Immature natural killer cell (primary cell): ENCODE results near the gene RYR1. TPM values are rescaled to one million over a fixed set of nuclear protein-coding genes. Genes with fewer than 3 reads are reported as not detected.
A peak's percentile ranks its signal among the peaks of the same experiment; 100 is the strongest.
"Not testable (repeated sequence)": the region's sequence is repeated elsewhere in the genome, so short reads cannot be mapped to it uniquely, and the experiment has no call there.

Experiments
- DNase-seq, 3 donors: peaks; one replicate each; pipeline ENCODE4 v3.0.0; 2022; ENCODE audit warnings: mixed read lengths in 1 of 3
- H3K27ac Mint-ChIP-seq, 6 donors: one replicate each; pipeline ENCODE4 v1.8.0; 2020; ENCODE audit warnings: mixed read lengths in 6 of 6, mild to moderate bottlenecking in 5 of 6, inconsistent platforms in 4 of 6, moderate library complexity in 3 of 6
- H3K27me3 Mint-ChIP-seq, 3 donors: one replicate each; pipeline ENCODE4 v1.8.0; 2020 to 2021; ENCODE audit warnings: low read depth in 3 of 3, mild to moderate bottlenecking in 3 of 3, mixed read lengths in 3 of 3, moderate library complexity in 3 of 3, inconsistent platforms in 1 of 3
- H3K36me3 Mint-ChIP-seq, 3 donors: one replicate each; pipeline ENCODE4 v1.8.0; 2020; ENCODE audit warnings: mixed read lengths in 3 of 3, inconsistent platforms in 2 of 3, mild to moderate bottlenecking in 2 of 3
- H3K4me1 Mint-ChIP-seq, 2 donors: one replicate each; pipeline ENCODE4 v1.8.0; 2020; ENCODE audit warnings: inconsistent platforms in 2 of 2, mild to moderate bottlenecking in 2 of 2, mixed read lengths in 2 of 2, moderate library complexity in 1 of 2
- H3K4me3 Mint-ChIP-seq, 5 donors: one replicate each; pipeline ENCODE4 v1.8.0; 2020; ENCODE audit warnings: mild to moderate bottlenecking in 5 of 5, mixed read lengths in 5 of 5, inconsistent platforms in 3 of 5, moderate library complexity in 3 of 5
- H3K9me3 Mint-ChIP-seq, 6 donors: one replicate each; pipeline ENCODE4 v1.8.0; 2020; ENCODE audit warnings: mild to moderate bottlenecking in 6 of 6, mixed read lengths in 6 of 6, inconsistent platforms in 4 of 6, moderate library complexity in 3 of 6
- polyA plus RNA-seq, 3 donors: library from polyadenylated mRNA; unstranded; fragments of 300-500 nt; fragmentation: Illumina TruSeq; gene quantifications; one replicate each; pipeline ENCODE4 v1.2.3, GENCODE V29; 2021

RYR1 gene
- polyA plus RNA-seq, 3 donors from 2014 or later: 0.04 TPM; not detected in 2

GRCh38 chr19:38618590-38619360 is 185.3 kb downstream of the RYR1 start, which contains the start of gene EIF3K:
Gene EIF3K, plus strand, starts transcription at chr19:38619188. Its CDS starts 81 bp downstream, at chr19:38619269.
- Mint-ChIP-seq H3K36me3 (peaks cover 9 to 30% (median 11%) of the 10 kb centered on the region in 3 donors), H3K4me3 (peak within 1 kb of the TSS; percentile 97 to 100 (median 99)), H3K27me3 (peaks cover 0 to 11% (median 7%) of the 10 kb centered on the region in 3 donors), H3K27ac (peak within 1 kb of the TSS; percentile 92 to 99 (median 98)), H3K4me1 (peaks cover 52 to 58% of the 10 kb centered on the region in 2 donors), H3K9me3 (no peaks in the 10 kb centered on the region)
- peak; percentile 97 to 98 (median 97) for DNase-seq

GRCh38 chr19:38619361-38620174 is 186.1 kb downstream of the RYR1 start:
- no peak for DNase-seq
- peak overlapping the region; percentile 97 to 100 (median 99) for H3K4me3 Mint-ChIP-seq
- H3K27ac Mint-ChIP-seq: peak overlapping the region; percentile 92 to 99 (median 98)
- peaks cover 0 to 11% (median 7%) of the 10 kb centered on the region in 3 donors for H3K27me3 Mint-ChIP-seq
- no peaks in the 10 kb centered on the region for H3K9me3 Mint-ChIP-seq
- H3K36me3 Mint-ChIP-seq: peaks cover 9 to 36% (median 12%) of the 10 kb centered on the region in 3 donors
- H3K4me1 Mint-ChIP-seq: peaks cover 52 to 58% of the 10 kb centered on the region in 2 donors

- Mint-ChIP-seq H3K4me1 (peaks cover 11 to 13% of the 10 kb centered on the region in 2 donors), H3K4me3 (no peak overlapping the region), H3K9me3 (no peaks in the 10 kb centered on the region), H3K27ac (peak overlapping the region in 1 of 6 donors; percentile 65), H3K36me3 (peaks cover 13 to 36% (median 19%) of the 10 kb centered on the region in 3 donors), H3K27me3 (peaks cover 0 to 4% (median 0%) of the 10 kb centered on the region in 3 donors)
- DNase-seq: no peak
Measured at GRCh38 chr19:38624822-38625221, 191.3 kb downstream of the RYR1 start.

- no peak overlapping the region for H3K4me3 Mint-ChIP-seq
- no peaks in the 10 kb centered on the region for H3K9me3 Mint-ChIP-seq
- DNase-seq: no peak
- H3K4me1 Mint-ChIP-seq: peaks cover 4 to 6% of the 10 kb centered on the region in 2 donors
- no peak overlapping the region for H3K27ac Mint-ChIP-seq
- H3K27me3 Mint-ChIP-seq: peaks cover 0 to 4% (median 0%) of the 10 kb centered on the region in 3 donors
- peaks cover 11 to 38% (median 19%) of the 10 kb centered on the region in 3 donors for H3K36me3 Mint-ChIP-seq
Measured at GRCh38 chr19:38626401-38626800, 192.9 kb downstream of the RYR1 start.

GRCh38 chr19:38629568-38629967 is 196.1 kb downstream of the RYR1 start:
- no peak overlapping the region for H3K4me3 Mint-ChIP-seq
- H3K9me3 Mint-ChIP-seq: no peaks in the 10 kb centered on the region
- peaks cover 4 to 10% of the 10 kb centered on the region in 2 donors for H3K4me1 Mint-ChIP-seq
- H3K36me3 Mint-ChIP-seq: peaks cover 8 to 28% (median 22%) of the 10 kb centered on the region in 3 donors
- H3K27ac Mint-ChIP-seq: no peak overlapping the region
- peaks cover 0 to 8% (median 0%) of the 10 kb centered on the region in 3 donors for H3K27me3 Mint-ChIP-seq
- DNase-seq: no peak

GRCh38 chr19:38631301-38631700 is 197.8 kb downstream of the RYR1 start:
- not testable (repeated sequence) for H3K9me3 Mint-ChIP-seq, DNase-seq, H3K4me3 Mint-ChIP-seq, H3K27me3 Mint-ChIP-seq, H3K27ac Mint-ChIP-seq
- Mint-ChIP-seq H3K4me1 (peaks cover 21 to 26% of the 10 kb centered on the region in 2 donors), H3K36me3 (peaks cover 8 to 25% (median 18%) of the 10 kb centered on the region in 3 donors)

GRCh38 chr19:38631811-38632475 is 198.5 kb downstream of the RYR1 start:
- H3K4me3 Mint-ChIP-seq, DNase-seq, H3K27me3 Mint-ChIP-seq, H3K27ac Mint-ChIP-seq, H3K9me3 Mint-ChIP-seq: not testable (repeated sequence)
- peaks cover 11 to 28% (median 15%) of the 10 kb centered on the region in 3 donors for H3K36me3 Mint-ChIP-seq
- peaks cover 27 to 33% of the 10 kb centered on the region in 2 donors for H3K4me1 Mint-ChIP-seq

- H3K27me3 Mint-ChIP-seq: peaks cover 0 to 6% (median 2%) of the 10 kb centered on the region in 3 donors
- H3K4me1 Mint-ChIP-seq: peaks cover 32 to 38% of the 10 kb centered on the region in 2 donors
- no peaks in the 10 kb centered on the region for H3K9me3 Mint-ChIP-seq
- H3K36me3 Mint-ChIP-seq: peaks cover 9 to 26% (median 13%) of the 10 kb centered on the region in 3 donors
- H3K4me3 Mint-ChIP-seq: no peak overlapping the region
- peak overlapping the region in 1 of 6 donors; percentile 24 for H3K27ac Mint-ChIP-seq
- DNase-seq: no peak
Measured at GRCh38 chr19:38632476-38633213, 199.2 kb downstream of the RYR1 start.

GRCh38 chr19:38634757-38635482 is 201.4 kb downstream of the RYR1 start:
- H3K27ac Mint-ChIP-seq: peak overlapping the region; percentile 74 to 95 (median 89)
- H3K9me3 Mint-ChIP-seq: no peaks in the 10 kb centered on the region
- H3K4me1 Mint-ChIP-seq: peaks cover 32 to 36% of the 10 kb centered on the region in 2 donors
- peaks cover 7 to 21% (median 7%) of the 10 kb centered on the region in 3 donors for H3K36me3 Mint-ChIP-seq
- H3K4me3 Mint-ChIP-seq: peak overlapping the region in 4 of 5 donors; percentile 19 to 65 (median 56)
- DNase-seq: peak; percentile 72 to 79 (median 73)
- peaks cover 0 to 4% (median 2%) of the 10 kb centered on the region in 3 donors for H3K27me3 Mint-ChIP-seq

- peaks cover 7 to 21% (median 7%) of the 10 kb centered on the region in 3 donors for H3K36me3 Mint-ChIP-seq
- peaks cover 32 to 36% of the 10 kb centered on the region in 2 donors for H3K4me1 Mint-ChIP-seq
- peak overlapping the region; percentile 80 to 95 (median 91) for H3K27ac Mint-ChIP-seq
- no peak for DNase-seq
- H3K4me3 Mint-ChIP-seq: peak overlapping the region in 4 of 5 donors; percentile 17 to 65 (median 56)
- H3K9me3 Mint-ChIP-seq: no peaks in the 10 kb centered on the region
- peaks cover 0 to 4% (median 2%) of the 10 kb centered on the region in 3 donors for H3K27me3 Mint-ChIP-seq
Measured at GRCh38 chr19:38635483-38636399, 202.2 kb downstream of the RYR1 start.
